ENCODE data around the gene PDZD7.
A peak's percentile ranks its signal among the peaks of the same experiment; 100 is the strongest.
"Not testable (repeated sequence)": the region's sequence is repeated elsewhere in the genome, so short reads cannot be mapped to it uniquely, and the experiment has no call there.

Gene PDZD7

GRCh38 chr10:101038484-101038883 lies 7.6 kb upstream of the PDZD7 start:
- DNase-seq: no peak

GRCh38 chr10:101036726-101037125 lies 5.8 kb upstream of the PDZD7 start:
- DNase-seq: no peak

GRCh38 chr10:101035916-101036702 lies 5.2 kb upstream of the PDZD7 start:
- no peak for DNase-seq

- DNase-seq: no peak
Observed at GRCh38 chr10:101035314-101035713, 4.4 kb upstream of the PDZD7 start.

GRCh38 chr10:101034404-101034803 lies 3.5 kb upstream of the PDZD7 start:
- DNase-seq: not testable (repeated sequence)

- DNase-seq: no peak
Observed at GRCh38 chr10:101033276-101033675, 2.3 kb upstream of the PDZD7 start.

GRCh38 chr10:101032637-101033224 lies 1.8 kb upstream of the PDZD7 start:
- peak in 1 of 2 donors; percentile 97 for DNase-seq

GRCh38 chr10:101031796-101032636 lies 1.1 kb upstream of the PDZD7 start:
- DNase-seq: peak; percentile 59 to 68

- DNase-seq: no peak
Observed at GRCh38 chr10:101030496-101031127, 317 bp downstream of the PDZD7 start.

GRCh38 chr10:101029520-101030295 lies 1.2 kb downstream of the PDZD7 start:
- no peak for DNase-seq

- DNase-seq: peak in 1 of 2 donors; percentile 26
Observed at GRCh38 chr10:101028446-101029337, 2.2 kb downstream of the PDZD7 start.

- DNase-seq: no peak
Observed at GRCh38 chr10:101027106-101027720, 3.7 kb downstream of the PDZD7 start.

GRCh38 chr10:101022967-101023705 lies 7.8 kb downstream of the PDZD7 start:
- DNase-seq: no peak

GRCh38 chr10:101021692-101022251 lies 9.2 kb downstream of the PDZD7 start:
- DNase-seq: no peak

- no peak for DNase-seq
Observed at GRCh38 chr10:101021239-101021638, 9.7 kb downstream of the PDZD7 start.

GRCh38 chr10:101020427-101021075 lies 10.4 kb downstream of the PDZD7 start:
- no peak for DNase-seq

GRCh38 chr10:101019440-101019703 lies 11.6 kb downstream of the PDZD7 start:
- DNase-seq: no peak

GRCh38 chr10:101018600-101019439 lies 12.1 kb downstream of the PDZD7 start:
- peak; percentile 55 to 60 for DNase-seq

Measured in bone marrow (tissue), 2 donors.